ENCODE measurements around the gene DES.

The DES gene

GRCh38 chr2:219422952-219423534 lies 4.9 kb downstream of the DES start:
- DNase-seq = no peak

DNA sequence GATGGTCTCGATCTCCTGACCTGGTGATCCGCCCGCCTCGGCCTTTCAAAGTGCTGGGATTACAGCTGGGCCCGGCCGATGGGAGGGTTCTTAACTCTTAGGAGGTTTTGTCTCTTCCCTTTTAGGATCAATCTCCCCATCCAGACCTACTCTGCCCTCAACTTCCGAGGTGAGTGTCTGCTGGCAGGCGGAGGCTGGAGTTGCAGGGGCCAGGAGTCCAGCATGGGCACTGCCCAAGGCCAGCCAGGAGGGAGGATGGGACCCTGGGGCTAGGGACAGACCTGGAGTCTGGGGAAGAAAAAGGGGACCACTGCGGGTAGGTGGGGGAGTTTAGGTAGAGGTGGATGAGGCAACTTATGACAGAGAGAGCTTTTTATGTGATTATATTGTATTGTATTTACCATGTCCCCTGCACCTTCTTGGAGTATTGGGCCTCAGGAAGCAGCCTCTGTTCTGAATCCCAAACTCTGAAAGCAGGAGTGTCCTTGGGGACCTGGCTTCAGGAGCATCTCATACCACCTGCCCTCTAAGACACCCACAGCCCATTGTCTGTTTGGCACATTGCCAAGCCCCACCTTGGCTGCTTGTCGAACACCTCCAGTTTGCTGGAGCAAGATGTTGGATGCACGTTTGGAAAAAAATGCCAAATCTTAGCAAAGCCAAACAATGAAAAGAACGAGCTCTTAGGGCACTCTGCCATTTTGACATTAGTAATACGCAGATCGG lies 5.6 kb downstream of the DES start:
- no peak for DNase-seq

GRCh38 chr2:219425238-219426067 lies 7.3 kb downstream of the DES start:
- no peak for DNase-seq

DNA sequence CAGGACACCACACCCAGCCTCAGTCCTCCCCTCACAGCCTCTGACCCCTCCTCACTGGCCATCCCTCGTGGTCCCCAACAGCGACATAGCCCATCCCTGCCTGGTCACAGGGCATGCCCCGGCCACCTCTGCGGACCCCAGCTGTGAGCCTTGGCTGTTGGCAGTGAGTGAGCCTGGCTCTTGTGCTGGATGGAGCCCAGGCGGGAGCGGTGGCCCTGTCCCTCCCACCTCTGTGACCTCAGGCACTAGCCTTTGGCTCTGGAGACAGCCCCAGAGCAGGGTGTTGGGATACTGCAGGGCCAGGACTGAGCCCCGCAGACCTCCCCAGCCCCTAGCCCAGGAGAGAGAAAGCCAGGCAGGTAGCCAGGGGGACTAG lies 7.9 kb downstream of the DES start:
- no peak for DNase-seq

DNA sequence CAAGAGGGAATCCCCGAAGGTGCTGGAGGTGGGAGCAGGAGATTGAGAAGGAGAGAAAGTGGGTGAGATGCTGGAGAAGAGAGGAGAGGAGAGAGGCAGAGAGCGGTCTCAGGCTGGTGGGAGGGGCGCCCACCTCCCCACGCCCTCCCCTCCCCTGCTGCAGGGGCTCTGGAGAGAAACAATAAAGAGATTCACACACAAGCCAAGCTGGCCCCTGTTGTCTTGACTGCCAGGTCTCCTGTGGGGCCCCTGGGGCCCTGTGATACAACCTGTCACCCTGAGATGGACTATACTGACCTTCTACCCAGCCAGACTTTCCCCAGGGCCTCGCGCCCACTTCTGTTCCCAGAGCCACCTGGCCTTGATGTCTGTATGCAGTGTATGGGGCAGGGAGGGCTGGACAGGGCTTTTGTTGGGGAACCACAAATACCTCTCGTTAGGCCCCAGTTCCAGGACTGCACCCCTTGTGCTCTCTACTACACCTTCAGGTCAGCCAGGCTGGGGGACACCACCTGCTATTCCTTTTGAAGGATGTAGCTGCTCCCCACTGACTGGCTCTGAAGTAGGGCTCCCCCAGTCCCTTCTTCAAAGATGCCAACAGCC lies 8.5 kb downstream of the DES start:
- no peak for DNase-seq

- DNase-seq = no peak
These were observed 10.3 kb downstream of the DES start for GRCh38 chr2:219428469-219428868.

DNA sequence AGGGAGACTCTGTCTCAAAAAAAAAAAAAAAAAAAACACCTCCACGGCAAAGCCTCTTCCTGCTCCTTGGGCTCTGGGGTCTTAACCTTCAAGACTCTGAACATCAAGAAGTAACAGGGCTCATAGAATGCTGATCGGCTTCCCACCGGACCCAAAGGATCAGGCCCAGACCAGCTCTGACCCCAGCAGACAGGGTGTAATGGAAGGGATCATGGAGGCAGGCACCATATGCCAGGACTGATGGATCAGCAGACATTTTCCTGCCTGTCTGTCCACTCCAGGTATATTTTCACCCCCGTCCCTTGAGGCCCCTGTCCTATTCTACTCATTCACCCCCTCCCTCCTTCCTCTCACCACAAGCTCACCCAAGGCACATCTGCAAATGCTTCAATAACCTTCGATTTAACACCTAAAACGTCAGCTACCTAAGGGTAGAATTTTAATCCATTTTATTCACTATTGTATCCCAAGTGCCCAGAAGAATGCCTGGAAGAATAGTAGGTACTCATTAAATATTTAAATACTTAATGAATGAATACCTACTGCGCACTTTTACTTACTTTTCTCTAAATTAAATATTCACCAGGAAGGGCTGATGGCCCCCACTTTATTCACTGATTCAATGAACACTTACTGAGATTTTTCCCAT lies 11.9 kb downstream of the DES start:
- no peak for DNase-seq

GRCh38 chr2:219430633-219431615 lies 12.7 kb downstream of the DES start:
- DNase-seq = no peak

GRCh38 chr2:219433666-219434467 lies 15.7 kb downstream of the DES start:
- DNase-seq = no peak

GRCh38 chr2:219434468-219434717 lies 16.2 kb downstream of the DES start:
- DNase-seq = no peak

- no peak for DNase-seq
These were observed 16.7 kb downstream of the DES start, which contains the start of gene SPEG for GRCh38 chr2:219434718-219435525. TSS of gene SPEG (plus strand) at chr2:219434843. CDS start at chr2:219434978, 135 bp downstream.

DNA sequence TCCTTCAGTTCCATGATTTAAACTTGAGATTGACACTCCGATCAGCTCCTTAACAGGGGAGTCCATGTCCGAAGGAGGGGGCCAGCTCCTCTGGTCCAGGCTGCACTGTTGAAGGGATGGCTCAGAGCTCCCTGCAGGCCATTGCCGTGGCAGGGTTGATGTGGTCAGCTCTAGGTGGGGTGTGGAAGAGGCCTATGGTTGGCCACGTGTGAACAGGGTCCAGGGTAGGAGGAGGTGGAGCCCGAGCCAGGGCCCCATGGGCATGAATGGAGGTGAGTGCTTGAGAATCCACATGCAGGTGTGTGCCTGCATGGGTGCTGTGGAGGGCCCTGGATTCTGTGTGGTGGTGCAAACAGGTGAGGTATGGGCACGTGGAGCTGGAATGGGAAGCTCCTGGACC lies 17.5 kb downstream of the DES start:
- DNase-seq = no peak

DNA sequence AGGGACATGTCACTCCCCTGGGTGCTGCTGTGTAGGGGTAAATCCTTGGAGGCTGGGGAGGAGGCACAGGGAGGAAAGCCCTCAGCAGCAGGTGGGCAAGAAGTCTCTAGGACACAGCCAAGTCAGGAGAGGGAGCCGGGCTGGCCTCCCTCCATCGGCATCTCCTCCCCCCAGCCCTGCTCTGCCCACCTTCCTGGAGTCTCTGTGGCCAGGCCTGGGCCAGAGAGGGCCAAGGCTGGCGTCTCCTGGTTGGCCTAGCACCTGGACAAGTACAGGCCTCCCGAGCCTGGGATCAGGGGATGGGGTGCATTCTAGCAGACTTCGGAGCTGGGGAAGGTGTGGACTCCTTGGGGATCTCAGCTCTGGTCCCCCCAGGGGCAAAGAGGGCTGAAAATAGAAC lies 18.3 kb downstream of the DES start:
- DNase-seq = no peak

GRCh38 chr2:219437141-219437540 lies 19.0 kb downstream of the DES start:
- no peak for DNase-seq

GRCh38 chr2:219437690-219438206 lies 19.6 kb downstream of the DES start:
- DNase-seq = no peak

- DNase-seq = no peak
These were observed 20.3 kb downstream of the DES start for GRCh38 chr2:219438453-219438852.

DNA sequence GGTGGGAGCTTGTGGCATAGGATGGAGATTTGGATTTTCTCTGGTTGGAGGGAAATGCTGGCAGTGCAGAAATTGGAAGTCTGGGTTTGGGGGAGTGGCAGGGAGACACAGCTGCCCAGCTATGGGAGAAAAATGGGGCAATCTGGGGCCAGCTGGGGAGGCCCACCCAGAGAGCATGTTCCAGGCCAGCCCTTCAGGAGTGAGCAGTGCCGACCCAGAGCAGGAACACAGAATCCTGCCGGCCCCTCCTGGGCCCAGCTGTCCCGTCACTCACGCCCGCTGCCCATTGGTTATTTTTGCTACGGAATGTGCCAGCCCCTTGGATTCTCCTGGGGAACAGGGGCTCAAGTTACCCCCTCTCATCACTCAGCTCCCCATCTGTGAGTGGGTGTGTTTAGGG lies 21.3 kb downstream of the DES start:
- DNase-seq = no peak

DNA sequence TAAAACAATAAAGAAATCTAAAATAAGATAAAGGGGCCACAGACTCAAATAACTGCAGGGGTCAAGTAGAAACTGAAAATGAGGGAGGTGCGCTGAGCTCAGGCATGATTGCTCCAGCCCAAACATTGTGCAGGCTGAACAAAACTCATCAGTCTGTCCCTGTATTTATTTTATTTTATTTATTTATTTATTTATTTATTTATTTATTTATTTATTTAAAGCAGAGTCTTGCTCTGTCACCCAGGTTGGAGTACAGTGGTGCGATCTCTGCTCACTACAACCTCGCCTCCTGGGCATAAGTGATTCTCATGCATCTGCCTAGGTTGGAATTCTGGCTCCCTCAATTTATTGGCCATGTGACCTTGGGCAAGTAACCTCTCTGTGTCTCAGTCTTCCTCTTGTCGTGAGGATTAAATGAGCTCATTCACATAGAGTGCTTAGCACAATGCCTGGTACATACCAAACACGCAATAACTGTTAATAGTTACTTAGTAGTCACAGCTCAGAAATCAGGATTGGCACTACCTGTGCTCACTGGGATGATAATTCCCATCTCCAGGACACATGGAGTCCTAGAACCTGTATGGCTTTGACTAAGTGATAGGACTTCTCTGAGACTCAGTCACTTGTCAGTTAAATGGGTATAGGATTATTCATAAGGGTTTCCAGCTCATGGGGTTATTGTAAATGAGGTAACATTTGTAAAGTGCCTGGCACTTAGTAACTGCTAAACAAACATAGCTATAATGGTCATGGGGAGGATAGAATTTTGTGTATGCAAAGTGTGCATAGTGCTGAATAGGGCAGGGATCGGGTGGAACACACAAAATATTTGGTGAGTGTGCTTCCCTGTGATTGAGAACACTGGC lies 22.4 kb downstream of the DES start:
- no peak for DNase-seq
